Prostate gland (tissue), 2 donors: Measurements from ENCODE around the gene TREML4. TPM values are rescaled to one million over a fixed set of nuclear protein-coding genes. Genes with fewer than 3 reads are reported as not detected.

Source experiments
- DNase-seq: peaks from one replicate; pipeline ENCODE4 v3.0.0-alpha.2; 2019; ENCODE audit warnings: low spot score
- H3K27ac ChIP-seq, 2 donors: fragments of 200-600 bp; sonication (generic); 2 replicates each; pipeline ENCODE4 v1.5.1; 2017 to 2019
- H3K27me3 ChIP-seq: fragments of 200-600 bp; sonication (generic); replicated peaks from 2 replicates; pipeline ENCODE4 v1.5.1; 2019; ENCODE audit not compliant: insufficient read depth
- H3K36me3 ChIP-seq, 2 donors: fragments of 200-600 bp; sonication (generic); 1 replicate in 1 of 2; 2 replicates in 1 of 2; pipeline versions ENCODE4 v1.5.1 to v1.8.1; 2017 to 2019
- H3K4me1 ChIP-seq: fragments of 200-600 bp; sonication (generic); replicated peaks from 2 replicates; pipeline ENCODE4 v1.5.1; 2019
- H3K4me3 ChIP-seq, 2 donors: fragments of 200-600 bp; sonication (generic); 2 replicates each; pipeline ENCODE4 v1.5.1; 2017 to 2019
- H3K9me3 ChIP-seq: fragments of 200-600 bp; sonication (generic); 2 replicates; pipeline ENCODE4 v1.5.1; 2017
- POLR2A ChIP-seq: fragments of 450-650 bp; IDR thresholded peaks from one replicate; pipeline ENCODE4 v1.6.1; 2016; ENCODE audit warnings: antibody characterized with exemption, mild to moderate bottlenecking
- POLR2AphosphoS5 ChIP-seq: sonication (generic); formaldehyde crosslinking; IDR thresholded peaks from one replicate; pipeline ENCODE4 v1.6.1; 2017; ENCODE audit warnings: antibody characterized with exemption
- WGBS: methylation state at CpG from one replicate; pipeline ENCODE4 v1.1.5; 2018; 5-methylcytosine and 5-hydroxymethylcytosine counted together
- intact Hi-C: fragments of 100-400 bp; cut with DNase I; formaldehyde crosslinking; loops from one replicate; pipeline ENCODE4 v1.14.2; 2022
- total RNA-seq, 2 donors: library from RNA; depleted of rRNA; stranded (reverse); fragments of >200 nt; gene quantifications; one replicate each; pipeline ENCODE4 v1.1.0, GENCODE V29; 2016
- TF ChIP-seq, protein P1 (sequence below), 4 experiments: fragments of 200-600 bp in 2 of 4; fragments of 450-650 bp in 2 of 4; sonication (generic) in 2 of 4; IDR thresholded peaks; 1 replicate in 3 of 4; 2 replicates in 1 of 4; pipeline ENCODE4 v1.5.1; 2016 to 2019; ENCODE audit warnings: antibody characterized with exemption in 4 of 4, mild to moderate bottlenecking in 2 of 4, moderate library complexity in 2 of 4

TREML4 gene
- total RNA-seq, result not detected

DNA sequence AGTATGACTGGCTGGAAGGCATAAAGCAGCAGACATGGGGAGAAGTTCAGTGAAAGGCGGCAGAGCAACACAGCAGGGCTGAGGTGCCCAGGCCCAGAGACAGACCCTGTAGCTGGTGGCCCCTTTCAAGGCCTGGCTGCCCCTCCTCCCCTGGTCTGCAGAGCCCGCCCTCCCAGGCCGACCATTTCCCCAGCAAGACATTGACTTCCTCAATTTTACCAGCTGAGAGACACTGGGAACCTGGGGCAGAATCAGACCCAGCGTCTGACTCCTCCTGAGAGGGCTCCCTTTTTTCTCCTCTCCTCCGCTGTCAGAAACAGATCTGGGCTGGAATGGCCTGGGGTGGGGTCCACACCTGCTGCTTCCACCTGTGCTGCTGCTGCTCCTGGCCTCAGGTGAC, at the start of gene TREML4:
Gene TREML4, plus strand, starts transcription at position 254 of the 400 bp plus-strand sequence. Its CDS starts 79 bp downstream, at position 333.
- H3K4me3 ChIP-seq, result no peak within 1 kb of the TSS
- H3K4me1 ChIP-seq, result no peaks in the 10 kb centered on the region
- H3K27ac ChIP-seq, result no peak within 1 kb of the TSS
- no peaks in the 10 kb centered on the region for H3K36me3 ChIP-seq
- TF ChIP-seq POLR2A, result no peak
- no peak for TF ChIP-seq POLR2AphosphoS5
- TF ChIP-seq, protein P1, sequence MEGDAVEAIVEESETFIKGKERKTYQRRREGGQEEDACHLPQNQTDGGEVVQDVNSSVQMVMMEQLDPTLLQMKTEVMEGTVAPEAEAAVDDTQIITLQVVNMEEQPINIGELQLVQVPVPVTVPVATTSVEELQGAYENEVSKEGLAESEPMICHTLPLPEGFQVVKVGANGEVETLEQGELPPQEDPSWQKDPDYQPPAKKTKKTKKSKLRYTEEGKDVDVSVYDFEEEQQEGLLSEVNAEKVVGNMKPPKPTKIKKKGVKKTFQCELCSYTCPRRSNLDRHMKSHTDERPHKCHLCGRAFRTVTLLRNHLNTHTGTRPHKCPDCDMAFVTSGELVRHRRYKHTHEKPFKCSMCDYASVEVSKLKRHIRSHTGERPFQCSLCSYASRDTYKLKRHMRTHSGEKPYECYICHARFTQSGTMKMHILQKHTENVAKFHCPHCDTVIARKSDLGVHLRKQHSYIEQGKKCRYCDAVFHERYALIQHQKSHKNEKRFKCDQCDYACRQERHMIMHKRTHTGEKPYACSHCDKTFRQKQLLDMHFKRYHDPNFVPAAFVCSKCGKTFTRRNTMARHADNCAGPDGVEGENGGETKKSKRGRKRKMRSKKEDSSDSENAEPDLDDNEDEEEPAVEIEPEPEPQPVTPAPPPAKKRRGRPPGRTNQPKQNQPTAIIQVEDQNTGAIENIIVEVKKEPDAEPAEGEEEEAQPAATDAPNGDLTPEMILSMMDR (IDR thresholded peaks at IDR 0.05), result no peak
- no peak for DNase-seq
- no peaks in the 10 kb centered on the region for H3K9me3 ChIP-seq
- WGBS, result 72% methylated on average over 5 of the region's 5 CpGs
- H3K27me3 ChIP-seq, result no peaks in the 10 kb centered on the region
- intact Hi-C loops, result no loop called here

GRCh38 chr6:41179163-41179562, 49.0 kb upstream of the TREML4 start:
- intact Hi-C loops, result no loop called here
- H3K27me3 ChIP-seq, result no peaks in the 10 kb centered on the region
- no peak overlapping the region for H3K4me3 ChIP-seq
- no peaks in the 10 kb centered on the region for H3K9me3 ChIP-seq
- no peaks in the 10 kb centered on the region for H3K36me3 ChIP-seq
- no peaks in the 10 kb centered on the region for H3K4me1 ChIP-seq
- TF ChIP-seq POLR2AphosphoS5 (no peak), POLR2A (no peak)
- TF ChIP-seq, protein P1 (IDR thresholded peaks at IDR 0.05), result no peak
- no peak for DNase-seq
- 75% methylated on average over 4 of the region's 4 CpGs for WGBS
- H3K27ac ChIP-seq, result no peak overlapping the region

GRCh38 chr6:41181566-41181965, 46.6 kb upstream of the TREML4 start:
- 82% methylated on average over 1 of the region's 1 CpG for WGBS
- no peaks in the 10 kb centered on the region for H3K9me3 ChIP-seq
- no peak overlapping the region for H3K4me3 ChIP-seq
- H3K36me3 ChIP-seq, result no peaks in the 10 kb centered on the region
- intact Hi-C loops, result no loop called here
- no peak for TF ChIP-seq POLR2A
- TF ChIP-seq POLR2AphosphoS5, result no peak
- TF ChIP-seq, protein P1 (IDR thresholded peaks at IDR 0.05), result no peak
- H3K27me3 ChIP-seq, result no peaks in the 10 kb centered on the region
- no peak for DNase-seq
- H3K4me1 ChIP-seq, result no peaks in the 10 kb centered on the region
- no peak overlapping the region for H3K27ac ChIP-seq

DNA sequence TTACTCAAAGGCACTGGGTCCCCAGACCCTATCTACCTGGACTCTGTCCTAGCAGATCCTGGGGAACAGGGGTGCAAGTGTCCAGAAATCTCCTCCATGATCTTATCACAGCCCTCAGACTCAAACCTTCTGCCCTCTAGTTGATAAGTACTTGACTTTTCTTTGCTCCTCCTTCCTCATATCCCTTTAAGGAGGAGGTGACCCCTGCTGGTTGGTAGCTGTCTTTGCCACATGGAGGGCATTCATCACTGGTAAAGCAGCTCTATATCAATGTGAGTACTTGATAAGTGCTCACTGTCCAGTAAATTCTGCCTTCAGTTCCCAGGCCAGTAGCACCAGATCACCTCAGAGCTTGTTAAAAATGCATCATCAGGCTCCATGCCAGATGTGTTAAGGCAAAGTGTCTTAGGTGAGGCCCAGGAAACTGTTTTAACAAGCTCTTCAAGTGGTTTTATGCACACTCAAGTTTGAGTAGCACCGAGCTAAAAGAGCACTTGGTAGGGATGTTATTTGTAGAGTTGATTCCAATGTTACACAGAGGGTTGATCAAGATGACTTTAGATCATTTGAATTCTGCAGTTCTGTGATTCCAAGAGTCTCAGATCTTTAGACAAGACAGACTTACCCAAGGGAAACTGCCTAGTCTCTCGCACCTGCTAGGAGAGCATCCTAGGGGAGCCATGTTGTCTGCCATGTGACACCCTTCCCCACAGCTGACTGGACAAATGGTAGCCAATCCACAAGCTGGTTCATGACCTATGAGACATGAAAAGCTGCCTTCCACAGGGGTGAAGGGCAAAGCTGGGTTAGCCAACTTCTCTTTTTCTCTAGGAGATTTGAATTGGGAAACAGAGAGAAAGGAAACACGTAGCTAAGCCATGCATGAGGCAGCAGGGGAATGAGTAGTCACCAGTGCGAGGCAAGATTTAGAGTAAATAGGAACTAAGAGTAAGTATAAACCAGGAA, 45.8 kb upstream of the TREML4 start:
- TF ChIP-seq, protein P1 (IDR thresholded peaks at IDR 0.05), result peak in 3 of 4 experiments; percentile 37 to 67 (median 55)
- TF ChIP-seq POLR2A, result no peak
- TF ChIP-seq POLR2AphosphoS5, result peak; percentile 19
- Histone ChIP-seq H3K4me3 (no peak overlapping the region), H3K4me1 (no peaks in the 10 kb centered on the region), H3K9me3 (no peaks in the 10 kb centered on the region), H3K27me3 (no peaks in the 10 kb centered on the region), H3K36me3 (no peaks in the 10 kb centered on the region), H3K27ac (no peak overlapping the region)
- WGBS, result 71% methylated on average over 4 of the region's 4 CpGs
- DNase-seq, result peak; percentile 39
- intact Hi-C loops, result no loop called here
